GM19438 (cell line): ENCODE data around the gene THSD7B.
"Not testable (repeated sequence)": the region's sequence is repeated elsewhere in the genome, so short reads cannot be mapped to it uniquely, and the experiment has no call there.

Source experiments
- ATAC-seq: cut with Tn5 transposase; IDR thresholded peaks from one replicate; pipeline ENCODE4 v1.9.1; 2021; ENCODE audit warnings: low read depth; ENCODE audit not compliant: unreplicated experiment

THSD7B gene

GRCh38 chr2:137638932-137639331 is 873.6 kb downstream of the THSD7B start:
- no peak for ATAC-seq

GRCh38 chr2:137644731-137645130 is 879.4 kb downstream of the THSD7B start:
- no peak for ATAC-seq

- ATAC-seq: no peak
These were observed 888.7 kb downstream of the THSD7B start for GRCh38 chr2:137654046-137654445.

GRCh38 chr2:137655814-137656213 is 890.5 kb downstream of the THSD7B start:
- ATAC-seq: no peak

- ATAC-seq: no peak
These were observed 893.1 kb downstream of the THSD7B start for GRCh38 chr2:137658433-137658832.

- ATAC-seq: no peak
These were observed 894.3 kb downstream of the THSD7B start for GRCh38 chr2:137659616-137660015.

GRCh38 chr2:137670111-137670510 is 904.8 kb downstream of the THSD7B start:
- ATAC-seq: no peak

- ATAC-seq: no peak
These were observed 907.7 kb downstream of the THSD7B start for GRCh38 chr2:137672989-137673552.

GRCh38 chr2:137674991-137675390 is 909.6 kb downstream of the THSD7B start:
- ATAC-seq: no peak

GRCh38 chr2:137675584-137676327 is 910.4 kb downstream of the THSD7B start:
- ATAC-seq: no peak

- ATAC-seq: no peak
These were observed 911.0 kb downstream of the THSD7B start for GRCh38 chr2:137676346-137676745.

GRCh38 chr2:137677466-137677865 is 912.1 kb downstream of the THSD7B start:
- ATAC-seq: no peak

- ATAC-seq: no peak
These were observed 924.2 kb downstream of the THSD7B start for GRCh38 chr2:137689549-137689948.

- no peak for ATAC-seq
These were observed 928.2 kb downstream of the THSD7B start for GRCh38 chr2:137693534-137693933.

- ATAC-seq: no peak
These were observed 931.6 kb downstream of the THSD7B start for GRCh38 chr2:137696916-137697315.

- ATAC-seq: not testable (repeated sequence)
These were observed 934.9 kb downstream of the THSD7B start for GRCh38 chr2:137700250-137700649.

GRCh38 chr2:137700681-137701080 is 935.3 kb downstream of the THSD7B start:
- ATAC-seq: no peak

- no peak for ATAC-seq
These were observed 940.0 kb downstream of the THSD7B start for GRCh38 chr2:137705296-137705695.

- no peak for ATAC-seq
These were observed 941.7 kb downstream of the THSD7B start for GRCh38 chr2:137706786-137707613.

- no peak for ATAC-seq
These were observed 943.0 kb downstream of the THSD7B start for GRCh38 chr2:137708311-137708710.

- no peak for ATAC-seq
These were observed 950.4 kb downstream of the THSD7B start for GRCh38 chr2:137715731-137716191.
